GM21390 (cell line): ENCODE results near the gene TMEM178B.

Experiments used
- ATAC-seq: cut with Tn5 transposase; IDR thresholded peaks from one replicate; pipeline ENCODE4 v1.9.1; 2021; ENCODE audit not compliant: unreplicated experiment

Gene TMEM178B

DNA sequence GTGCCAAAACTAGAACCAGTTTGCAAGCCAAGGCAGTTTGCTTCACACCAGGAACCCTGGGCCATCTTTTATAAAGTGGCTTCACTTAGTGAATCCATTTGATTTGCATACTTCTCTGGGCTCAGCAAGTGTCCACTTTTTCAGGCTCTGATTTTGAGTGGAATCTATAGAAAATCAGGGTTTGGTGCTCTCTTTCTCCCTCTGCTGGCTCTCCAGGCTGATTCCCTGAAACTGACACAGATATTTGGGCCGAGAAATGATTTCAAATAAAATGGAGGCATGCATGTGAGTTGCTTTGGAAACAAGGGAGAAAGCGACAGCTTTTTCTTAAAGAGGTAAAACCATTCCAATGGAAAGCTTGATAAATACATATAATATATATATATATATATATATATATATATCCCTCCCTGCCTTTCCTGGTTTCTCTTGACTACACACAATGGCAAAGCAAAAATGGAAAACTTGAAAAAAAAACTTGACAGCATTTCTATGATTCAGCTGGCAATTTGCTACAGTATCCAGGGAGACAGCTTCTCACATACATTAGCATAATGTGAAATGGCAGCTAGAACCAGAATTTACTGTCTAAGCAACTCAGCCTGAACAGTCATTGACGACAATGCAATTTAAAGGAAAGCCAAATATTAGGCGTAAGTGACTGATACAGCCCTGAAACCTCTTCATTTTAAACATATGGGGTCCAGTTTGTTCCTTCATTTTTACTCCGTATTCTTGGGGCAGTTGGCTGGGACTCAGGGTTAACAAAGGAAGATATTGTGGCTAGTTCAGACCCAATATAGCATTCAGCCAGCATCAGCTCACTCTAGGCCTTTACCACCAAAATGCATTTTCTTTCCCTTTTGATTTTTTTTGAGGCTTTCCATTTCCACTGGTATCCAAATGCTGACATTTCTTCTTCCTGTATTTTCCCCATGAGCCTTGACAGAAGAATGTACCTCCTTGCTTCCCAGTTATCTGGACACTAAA is 188.5 kb downstream of the TMEM178B start:
- ATAC-seq: no peak

GRCh38 chr7:141263508-141263907 is 189.6 kb downstream of the TMEM178B start:
- no peak for ATAC-seq

DNA sequence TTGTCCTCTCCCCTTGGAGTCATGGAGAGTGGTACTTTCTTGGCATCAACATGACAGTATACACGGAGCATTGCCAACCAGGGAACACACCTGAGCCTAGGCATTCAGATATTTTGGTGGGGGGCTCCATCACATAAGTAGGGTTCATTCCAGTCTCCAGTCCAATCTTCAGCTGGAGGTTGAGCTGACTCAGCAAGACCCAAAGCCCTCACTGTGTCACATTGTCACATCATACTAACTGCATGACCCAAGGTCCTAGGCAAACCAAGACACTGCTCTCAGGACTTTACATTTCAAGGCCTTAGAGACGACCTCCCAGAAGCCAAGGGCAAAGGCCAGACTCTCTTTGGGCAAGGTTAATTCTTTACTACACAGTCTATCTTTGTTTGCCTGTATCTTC is 190.1 kb downstream of the TMEM178B start:
- no peak for ATAC-seq

- no peak for ATAC-seq
Measured at GRCh38 chr7:141264511-141264910, 190.6 kb downstream of the TMEM178B start.

DNA sequence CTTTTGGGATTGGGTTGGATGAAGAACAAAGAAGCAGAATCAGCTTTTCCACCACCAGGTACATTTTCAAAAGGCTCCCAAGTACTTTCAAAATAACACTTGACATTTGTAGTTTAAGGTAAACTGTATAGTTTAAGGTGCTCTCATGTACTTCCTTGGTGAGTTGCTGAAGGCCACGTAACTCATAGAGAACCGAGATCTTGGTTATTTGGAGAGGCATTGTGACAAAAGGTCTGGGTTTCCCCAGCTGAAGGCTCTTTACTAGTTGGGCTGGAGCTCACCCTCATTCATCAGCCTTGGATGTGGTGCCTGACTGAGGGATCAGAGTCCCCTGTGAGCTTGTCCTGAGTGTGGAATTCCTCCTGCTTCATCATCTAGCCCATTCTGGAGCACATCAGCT is 191.8 kb downstream of the TMEM178B start:
- no peak for ATAC-seq

DNA sequence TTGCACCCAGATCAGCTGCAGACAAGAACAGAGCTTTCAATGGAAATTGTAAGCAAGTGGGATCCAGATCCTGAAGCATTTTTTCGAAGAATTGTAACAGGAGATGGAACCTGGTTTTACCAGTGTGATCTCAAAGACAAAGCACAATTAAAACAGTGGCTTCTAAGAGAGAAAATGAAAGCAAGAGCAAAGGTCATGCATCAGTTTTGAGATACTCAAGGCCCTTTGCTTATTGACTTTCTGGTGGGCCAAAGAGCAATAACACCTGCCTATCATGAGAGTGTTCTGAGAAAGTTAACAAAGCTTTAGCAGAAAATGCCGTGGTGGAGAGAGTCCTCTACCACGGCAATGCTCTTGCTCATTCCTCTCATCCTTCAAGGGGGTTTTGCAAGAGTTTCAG is 194.8 kb downstream of the TMEM178B start:
- no peak for ATAC-seq

- no peak for ATAC-seq
Measured at GRCh38 chr7:141271451-141271850, 197.6 kb downstream of the TMEM178B start.

GRCh38 chr7:141272417-141272816 is 198.6 kb downstream of the TMEM178B start:
- no peak for ATAC-seq

- no peak for ATAC-seq
Measured at GRCh38 chr7:141275350-141275749, 201.5 kb downstream of the TMEM178B start.

- ATAC-seq: no peak
Measured at GRCh38 chr7:141276031-141276430, 202.2 kb downstream of the TMEM178B start.

- ATAC-seq: no peak
Measured at GRCh38 chr7:141280100-141280499, 206.2 kb downstream of the TMEM178B start.

DNA sequence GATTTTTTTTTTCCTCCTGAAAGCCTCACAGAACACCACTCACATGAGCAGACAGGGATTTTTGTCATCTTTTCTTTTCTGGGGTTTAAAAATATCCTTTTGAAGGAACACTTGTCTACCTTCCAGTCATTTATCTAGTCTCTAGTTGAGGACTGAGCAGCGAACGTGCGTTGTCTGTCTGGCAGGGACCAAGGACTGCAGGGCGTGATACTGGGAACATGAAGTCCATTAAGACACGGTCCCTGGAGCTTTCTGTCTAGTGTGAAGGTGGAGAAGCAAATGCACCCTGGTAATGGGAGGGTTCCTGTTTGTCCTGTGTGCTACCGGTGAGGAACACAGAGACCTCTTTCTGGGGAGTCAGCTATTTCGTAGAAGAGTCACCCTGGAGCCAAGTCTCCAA is 207.4 kb downstream of the TMEM178B start:
- ATAC-seq: no peak

GRCh38 chr7:141286522-141286921 is 212.7 kb downstream of the TMEM178B start:
- no peak for ATAC-seq

DNA sequence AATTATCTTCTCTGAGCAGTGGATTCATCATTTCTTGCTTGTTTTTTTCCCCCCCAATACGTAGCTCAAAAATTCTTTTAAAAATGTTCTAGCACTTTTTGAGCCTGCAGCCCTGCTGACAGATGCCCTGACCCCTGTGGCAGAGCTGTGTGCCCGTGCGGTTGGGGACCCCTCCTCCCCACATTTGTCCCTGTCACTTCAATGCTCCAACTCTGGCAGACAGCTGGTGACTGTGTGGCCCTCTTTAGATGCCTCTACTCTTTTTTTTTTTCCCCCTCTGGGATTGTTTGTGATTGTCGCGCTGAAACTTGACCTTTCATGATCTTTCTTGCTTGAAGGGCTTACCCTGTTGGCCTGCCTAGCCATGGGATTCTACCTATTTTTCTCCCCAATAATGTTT is 214.1 kb downstream of the TMEM178B start:
- ATAC-seq: no peak

GRCh38 chr7:141288626-141289025 is 214.8 kb downstream of the TMEM178B start:
- no peak for ATAC-seq

GRCh38 chr7:141290365-141290764 is 216.5 kb downstream of the TMEM178B start:
- ATAC-seq: no peak

DNA sequence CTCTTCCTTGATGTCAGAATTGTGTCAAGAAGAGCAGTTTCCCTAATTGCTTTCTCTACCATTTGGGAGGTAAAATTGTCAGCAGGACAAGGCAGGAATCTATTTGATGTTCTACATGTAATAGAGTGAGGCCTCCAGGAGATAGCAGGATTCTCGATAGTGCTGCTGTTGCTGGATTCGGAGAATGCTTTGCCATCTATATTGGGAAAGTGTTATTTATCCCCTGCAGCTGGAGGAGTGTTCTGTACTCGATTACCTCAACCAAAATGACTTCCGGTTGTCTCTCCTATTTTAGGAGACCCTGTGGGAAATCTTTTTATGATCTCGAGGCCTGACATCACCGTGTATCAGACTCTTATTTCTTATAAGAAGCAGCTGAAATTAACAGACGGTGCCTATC is 217.1 kb downstream of the TMEM178B start:
- no peak for ATAC-seq

GRCh38 chr7:141291541-141291940 is 217.7 kb downstream of the TMEM178B start:
- ATAC-seq: no peak

GRCh38 chr7:141294143-141294829 is 220.4 kb downstream of the TMEM178B start:
- ATAC-seq: no peak

- no peak for ATAC-seq
Measured at GRCh38 chr7:141295367-141295895, 221.6 kb downstream of the TMEM178B start.

- ATAC-seq: no peak
Measured at GRCh38 chr7:141300816-141301215, 227.0 kb downstream of the TMEM178B start.

GRCh38 chr7:141301544-141301943 is 227.7 kb downstream of the TMEM178B start:
- ATAC-seq: no peak
